ENCODE measurements around the gene CNTNAP2. TPM values are rescaled to one million over a fixed set of nuclear protein-coding genes. Genes with fewer than 3 reads are reported as not detected.

Gene CNTNAP2
- total and polyA plus RNA-seq, 2 donors (not counting 1 experiment from before 2014, with no cell fraction given) = not detected

- Histone ChIP-seq H3K27ac (ENCODE audit: insufficient read depth, low read length) (no peak overlapping the region), H3K79me2 (ENCODE audit: control insufficient read depth, insufficient read depth, low read length) (no peaks in the 10 kb centered on the region), H4K20me1 (ENCODE audit: control insufficient read depth, extremely low read depth, insufficient read depth, low read length) (no peaks in the 10 kb centered on the region), H3K4me1 (ENCODE audit: control insufficient read depth, extremely low read depth, insufficient read depth, low read length) (no peaks in the 10 kb centered on the region), H3K27me3 (ENCODE audit: control insufficient read depth, insufficient read depth, low read length) (no peaks in the 10 kb centered on the region), H3K9ac (ENCODE audit: insufficient read depth, low read length) (no peak overlapping the region), H2AFZ (ENCODE audit: low read length) (no peak overlapping the region), H3K4me2 (ENCODE audit: extremely low read depth, insufficient read depth, low read length) (no peak overlapping the region), H3K9me3 (ENCODE audit: control insufficient read depth, insufficient read depth, low read depth, low read length) (no peaks in the 10 kb centered on the region), H3K36me3 (ENCODE audit: control insufficient read depth, insufficient read depth, low read length) (no peaks in the 10 kb centered on the region), H3K4me3 (replicated peaks in 1 of 4; ENCODE audit: control extremely low read depth in 1 of 4, insufficient read depth in 1 of 4, low read depth in 3 of 4, low read length in 4 of 4) (no peak overlapping the region)
- DNase-seq (ENCODE audit: low read depth in 2 of 2) = peak; percentile 27 to 72
- TF ChIP-seq EZH2 (IDR thresholded peaks at IDR 0.05; ENCODE audit: low read length, missing control alignments) = no peak
- TF ChIP-seq, protein P1, sequence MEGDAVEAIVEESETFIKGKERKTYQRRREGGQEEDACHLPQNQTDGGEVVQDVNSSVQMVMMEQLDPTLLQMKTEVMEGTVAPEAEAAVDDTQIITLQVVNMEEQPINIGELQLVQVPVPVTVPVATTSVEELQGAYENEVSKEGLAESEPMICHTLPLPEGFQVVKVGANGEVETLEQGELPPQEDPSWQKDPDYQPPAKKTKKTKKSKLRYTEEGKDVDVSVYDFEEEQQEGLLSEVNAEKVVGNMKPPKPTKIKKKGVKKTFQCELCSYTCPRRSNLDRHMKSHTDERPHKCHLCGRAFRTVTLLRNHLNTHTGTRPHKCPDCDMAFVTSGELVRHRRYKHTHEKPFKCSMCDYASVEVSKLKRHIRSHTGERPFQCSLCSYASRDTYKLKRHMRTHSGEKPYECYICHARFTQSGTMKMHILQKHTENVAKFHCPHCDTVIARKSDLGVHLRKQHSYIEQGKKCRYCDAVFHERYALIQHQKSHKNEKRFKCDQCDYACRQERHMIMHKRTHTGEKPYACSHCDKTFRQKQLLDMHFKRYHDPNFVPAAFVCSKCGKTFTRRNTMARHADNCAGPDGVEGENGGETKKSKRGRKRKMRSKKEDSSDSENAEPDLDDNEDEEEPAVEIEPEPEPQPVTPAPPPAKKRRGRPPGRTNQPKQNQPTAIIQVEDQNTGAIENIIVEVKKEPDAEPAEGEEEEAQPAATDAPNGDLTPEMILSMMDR (conservative IDR thresholded peaks at IDR 0.05 in 1 of 2, IDR thresholded peaks at IDR 0.05 in 1 of 2; ENCODE audit: low read depth in 1 of 2, low read length in 2 of 2) = no peak
These were observed 30.4 kb downstream of the CNTNAP2 start for GRCh38 chr7:146146831-146147486.

DNA sequence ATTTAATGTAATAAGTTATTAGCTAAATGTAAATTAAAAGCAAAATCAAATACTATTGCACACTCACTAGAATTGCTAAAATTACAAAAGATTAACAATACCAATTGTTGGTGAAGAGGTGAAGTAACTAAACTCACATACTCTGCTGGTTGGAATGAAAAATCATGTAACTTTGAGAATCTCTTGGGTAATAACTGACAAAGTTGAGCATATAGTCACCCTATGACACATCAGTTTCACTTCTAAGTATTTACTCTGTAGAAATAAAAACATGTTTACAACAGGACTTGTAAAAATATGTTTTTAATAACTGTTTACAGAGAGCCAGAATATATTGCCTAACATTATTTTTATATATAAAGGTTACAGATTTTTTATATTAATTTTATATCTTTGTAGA, 33.6 kb downstream of the CNTNAP2 start:
- DNase-seq (ENCODE audit: low read depth in 2 of 2) = peak in 1 of 2 donors; percentile 17
- H3K36me3 ChIP-seq (ENCODE audit: control insufficient read depth, insufficient read depth, low read length) = no peaks in the 10 kb centered on the region
- H2AFZ ChIP-seq (ENCODE audit: low read length) = no peak overlapping the region
- TF ChIP-seq, protein P1 (conservative IDR thresholded peaks at IDR 0.05 in 1 of 2, IDR thresholded peaks at IDR 0.05 in 1 of 2; ENCODE audit: low read depth in 1 of 2, low read length in 2 of 2) = no peak
- TF ChIP-seq EZH2 (IDR thresholded peaks at IDR 0.05; ENCODE audit: low read length, missing control alignments) = no peak
- no peaks in the 10 kb centered on the region for H3K4me1 ChIP-seq (ENCODE audit: control insufficient read depth, extremely low read depth, insufficient read depth, low read length)
- H3K4me3 ChIP-seq (replicated peaks in 1 of 4; ENCODE audit: control extremely low read depth in 1 of 4, insufficient read depth in 1 of 4, low read depth in 3 of 4, low read length in 4 of 4) = no peak overlapping the region
- no peak overlapping the region for H3K27ac ChIP-seq (ENCODE audit: insufficient read depth, low read length)
- H3K79me2 ChIP-seq (ENCODE audit: control insufficient read depth, insufficient read depth, low read length) = no peaks in the 10 kb centered on the region
- H3K9me3 ChIP-seq (ENCODE audit: control insufficient read depth, insufficient read depth, low read depth, low read length) = no peaks in the 10 kb centered on the region
- no peaks in the 10 kb centered on the region for H3K27me3 ChIP-seq (ENCODE audit: control insufficient read depth, insufficient read depth, low read length)
- no peak overlapping the region for H3K4me2 ChIP-seq (ENCODE audit: extremely low read depth, insufficient read depth, low read length)
- no peak overlapping the region for H3K9ac ChIP-seq (ENCODE audit: insufficient read depth, low read length)
- H4K20me1 ChIP-seq (ENCODE audit: control insufficient read depth, extremely low read depth, insufficient read depth, low read length) = no peaks in the 10 kb centered on the region

DNA sequence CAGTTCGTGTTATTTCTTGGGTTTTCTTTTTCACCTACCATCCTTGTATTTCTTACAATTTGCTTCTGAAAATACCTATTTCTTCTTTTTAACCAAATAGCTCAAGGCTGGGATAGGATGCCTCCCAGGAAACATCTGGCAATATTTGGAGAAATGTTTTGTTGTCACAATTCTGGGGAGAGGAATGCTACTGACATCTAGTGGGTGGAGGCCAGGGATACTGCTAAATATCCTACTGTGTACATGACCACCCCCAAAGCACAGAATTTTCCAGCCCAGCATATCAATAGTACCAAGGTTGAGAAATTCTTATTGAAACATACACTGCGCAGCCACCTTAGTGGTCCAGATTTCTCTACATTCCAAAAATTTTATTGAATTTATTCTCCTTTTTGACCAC, 55.5 kb downstream of the CNTNAP2 start:
- H3K27me3 ChIP-seq (ENCODE audit: control insufficient read depth, insufficient read depth, low read length) = no peaks in the 10 kb centered on the region
- H3K36me3 ChIP-seq (ENCODE audit: control insufficient read depth, insufficient read depth, low read length) = no peaks in the 10 kb centered on the region
- no peaks in the 10 kb centered on the region for H3K9me3 ChIP-seq (ENCODE audit: control insufficient read depth, insufficient read depth, low read depth, low read length)
- no peaks in the 10 kb centered on the region for H4K20me1 ChIP-seq (ENCODE audit: control insufficient read depth, extremely low read depth, insufficient read depth, low read length)
- H3K4me2 ChIP-seq (ENCODE audit: extremely low read depth, insufficient read depth, low read length) = no peak overlapping the region
- H3K27ac ChIP-seq (ENCODE audit: insufficient read depth, low read length) = no peak overlapping the region
- H2AFZ ChIP-seq (ENCODE audit: low read length) = no peak overlapping the region
- no peak overlapping the region for H3K4me3 ChIP-seq (replicated peaks in 1 of 4; ENCODE audit: control extremely low read depth in 1 of 4, insufficient read depth in 1 of 4, low read depth in 3 of 4, low read length in 4 of 4)
- H3K4me1 ChIP-seq (ENCODE audit: control insufficient read depth, extremely low read depth, insufficient read depth, low read length) = no peaks in the 10 kb centered on the region
- DNase-seq (ENCODE audit: low read depth in 2 of 2) = no peak
- no peak overlapping the region for H3K9ac ChIP-seq (ENCODE audit: insufficient read depth, low read length)
- no peaks in the 10 kb centered on the region for H3K79me2 ChIP-seq (ENCODE audit: control insufficient read depth, insufficient read depth, low read length)
- TF ChIP-seq, protein P1 (conservative IDR thresholded peaks at IDR 0.05 in 1 of 2, IDR thresholded peaks at IDR 0.05 in 1 of 2; ENCODE audit: low read depth in 1 of 2, low read length in 2 of 2) = no peak
- TF ChIP-seq EZH2 (IDR thresholded peaks at IDR 0.05; ENCODE audit: low read length, missing control alignments) = no peak

Measured in fibroblast of lung (primary cell).